Activated naive CD4-positive, alpha-beta T cell treated with anti-CD3 and anti-CD28 coated beads, Interleukin-2, amount 50 U/mL, for 72 hours (primary cell): ENCODE data around the gene COG8. TPM values are rescaled to one million over a fixed set of nuclear protein-coding genes. Genes with fewer than 3 reads are reported as not detected.

ENCODE experiments used
- ATAC-seq, 2 donors: fragments of 150-1000 bp; cut with Tn5 transposase; 2 replicates each; pipeline ENCODE4 v1.10.0; 2021; ENCODE audit warnings: mild to moderate bottlenecking in 2 of 2, moderate library complexity in 2 of 2
- DNase-seq, 2 donors: peaks; one replicate each; pipeline ENCODE4 v3.0.0; 2021 to 2022; ENCODE audit warnings: low spot score in 2 of 2
- H3K27ac Mint-ChIP-seq, 2 donors: one replicate each; pipeline ENCODE4 v1.8.0; 2022; ENCODE audit warnings: mild to moderate bottlenecking in 2 of 2, mixed read lengths in 2 of 2
- H3K36me3 Mint-ChIP-seq, 2 donors: one replicate each; pipeline ENCODE4 v1.8.0; 2022; ENCODE audit warnings: mixed read lengths in 2 of 2
- H3K9me3 Mint-ChIP-seq, 2 donors: one replicate each; pipeline ENCODE4 v1.8.0; 2022; ENCODE audit warnings: mixed read lengths in 2 of 2
- total RNA-seq, 2 donors: library from RNA; stranded (reverse); gene quantifications; one replicate each; pipeline ENCODE4 v1.2.3, GENCODE V29; 2022

The COG8 gene
- total RNA-seq, 2 donors from 2014 or later = 26.9 to 28.2 TPM

DNA sequence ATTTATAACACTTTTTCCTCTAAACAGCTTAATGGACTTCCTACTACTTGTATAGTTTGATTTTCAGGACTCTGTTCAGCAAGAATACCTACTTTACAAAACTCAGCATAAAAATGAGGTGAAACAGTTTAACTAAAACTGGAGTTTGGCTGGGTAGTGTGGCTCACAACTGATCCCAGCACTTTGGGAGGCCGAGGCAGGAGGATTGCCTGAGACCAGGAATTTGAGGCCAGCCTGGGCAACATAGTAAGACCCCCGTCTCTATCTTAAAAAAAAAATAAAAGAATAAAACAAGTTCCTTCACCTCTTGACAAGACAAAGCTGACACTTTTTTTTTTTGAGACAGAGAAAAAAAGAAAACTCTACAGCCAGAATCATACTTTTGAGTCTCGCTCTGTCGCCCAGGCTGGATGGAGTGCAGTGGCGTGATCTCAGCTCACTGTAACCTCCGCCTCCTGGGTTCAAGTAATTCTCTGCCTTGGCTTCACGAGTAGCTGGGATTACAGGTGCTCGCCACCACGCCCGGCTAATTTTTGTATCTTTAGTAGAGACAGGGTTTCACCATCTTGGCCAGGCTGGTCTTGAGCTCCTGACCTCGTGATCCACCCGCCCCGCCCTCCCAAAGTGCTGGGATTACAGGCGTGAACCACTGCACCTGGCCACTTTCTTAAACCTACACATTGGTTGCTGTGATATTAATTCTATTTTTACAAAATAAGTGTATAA lies 11.6 kb downstream of the COG8 start:
- ATAC-seq (no peak), DNase-seq (no peak)
- no peaks in the 10 kb centered on the region for H3K9me3 Mint-ChIP-seq
- H3K36me3 Mint-ChIP-seq = peaks cover 23 to 27% of the 10 kb centered on the region in 2 donors
- peak overlapping the region in 1 of 2 donors; percentile 54 for H3K27ac Mint-ChIP-seq

DNA sequence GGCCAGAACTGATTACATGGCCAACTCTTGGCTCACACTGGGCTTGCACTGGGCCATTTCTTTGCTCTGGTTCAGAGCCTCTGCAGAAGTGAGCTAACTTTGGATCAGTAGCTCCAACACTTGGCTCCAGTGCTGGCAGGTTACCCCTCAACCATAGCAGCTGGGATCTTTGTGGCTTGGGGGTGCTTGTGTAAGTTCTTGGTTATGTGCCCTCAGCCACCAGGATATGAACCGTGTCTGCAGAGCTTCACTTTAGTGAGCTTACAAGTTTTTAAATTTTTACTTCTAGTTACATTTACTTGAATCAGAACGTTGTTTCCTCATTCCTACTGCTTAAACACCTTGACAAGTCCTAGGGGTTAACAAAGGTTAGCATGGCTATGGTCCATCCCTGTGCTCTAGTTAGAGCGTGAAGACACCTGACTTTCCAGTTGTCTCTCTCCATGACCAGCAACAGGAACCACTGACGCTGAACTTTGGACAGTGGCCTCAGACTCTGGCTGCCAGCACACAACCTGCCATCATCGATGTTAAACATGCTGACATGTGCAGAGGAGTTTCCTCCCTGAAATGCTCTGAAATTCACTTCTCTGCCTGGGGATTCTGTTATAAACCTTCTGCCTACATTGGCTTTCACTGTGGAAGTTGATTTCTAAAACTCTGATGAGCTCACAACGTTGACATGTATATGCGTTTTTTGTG lies 13.0 kb downstream of the COG8 start:
- ATAC-seq (no peak), DNase-seq (no peak)
- H3K27ac Mint-ChIP-seq = peak overlapping the region; percentile 54 to 77
- peaks cover 23 to 27% of the 10 kb centered on the region in 2 donors for H3K36me3 Mint-ChIP-seq
- no peaks in the 10 kb centered on the region for H3K9me3 Mint-ChIP-seq

DNA sequence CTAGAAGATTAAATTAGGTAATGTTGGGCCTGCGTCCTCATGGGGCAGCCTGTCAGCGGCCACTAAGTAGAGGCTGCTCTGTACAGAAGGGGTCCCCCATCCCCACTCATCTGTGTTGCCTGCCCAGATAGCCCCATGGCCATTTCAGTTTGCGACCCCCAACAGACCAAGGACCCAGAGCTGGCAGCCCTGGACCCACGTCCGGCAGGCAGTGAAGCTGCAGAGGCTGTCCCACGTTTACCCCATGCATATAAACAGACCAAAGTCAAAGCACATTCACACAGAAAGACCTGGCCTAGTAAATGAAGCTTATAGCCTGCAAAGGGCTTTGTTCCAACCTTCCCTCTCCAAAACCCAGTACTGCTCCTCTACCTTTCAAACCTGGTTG lies 13.6 kb downstream of the COG8 start:
- Mint-ChIP-seq H3K36me3 (peaks cover 23 to 27% of the 10 kb centered on the region in 2 donors), H3K27ac (peak overlapping the region in 1 of 2 donors; percentile 72), H3K9me3 (no peaks in the 10 kb centered on the region)
- DNase-seq = no peak
- no peak for ATAC-seq

DNA sequence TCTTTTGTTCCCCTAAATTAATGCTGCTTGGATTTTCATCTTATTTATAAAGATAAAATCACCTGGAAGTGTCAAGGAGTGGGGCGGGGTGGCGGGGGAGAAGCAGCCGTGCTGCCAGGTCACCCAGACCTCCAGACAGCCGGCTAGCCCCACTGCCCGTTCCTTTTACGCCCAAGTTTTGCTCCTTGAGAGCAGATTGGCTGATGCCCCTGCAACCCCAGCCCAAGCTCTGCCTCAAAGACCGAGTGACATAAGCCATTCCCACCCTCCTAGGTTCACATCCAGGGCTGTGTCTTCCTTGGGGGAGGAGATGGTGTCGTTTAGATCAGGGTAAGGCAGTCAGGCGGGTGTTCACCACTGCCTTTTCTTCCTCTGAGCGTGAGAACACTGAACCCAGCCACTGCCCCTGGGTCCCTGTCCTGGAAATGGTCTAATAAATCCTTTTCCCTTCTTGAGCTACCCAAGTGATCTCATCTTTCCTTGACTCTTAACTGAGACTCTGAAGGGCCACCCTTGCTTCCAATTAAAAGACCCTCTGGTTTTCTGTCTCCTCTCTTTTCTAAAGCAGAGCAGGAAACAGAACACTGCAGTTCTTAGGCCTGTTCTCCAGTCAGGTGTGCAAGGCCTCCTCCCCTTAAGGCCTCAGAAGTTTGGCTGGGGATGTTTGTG lies 14.6 kb downstream of the COG8 start:
- H3K36me3 Mint-ChIP-seq = peaks cover 22 to 27% of the 10 kb centered on the region in 2 donors
- DNase-seq (peak in 1 of 2 donors; percentile 39), ATAC-seq (no peak)

DNA sequence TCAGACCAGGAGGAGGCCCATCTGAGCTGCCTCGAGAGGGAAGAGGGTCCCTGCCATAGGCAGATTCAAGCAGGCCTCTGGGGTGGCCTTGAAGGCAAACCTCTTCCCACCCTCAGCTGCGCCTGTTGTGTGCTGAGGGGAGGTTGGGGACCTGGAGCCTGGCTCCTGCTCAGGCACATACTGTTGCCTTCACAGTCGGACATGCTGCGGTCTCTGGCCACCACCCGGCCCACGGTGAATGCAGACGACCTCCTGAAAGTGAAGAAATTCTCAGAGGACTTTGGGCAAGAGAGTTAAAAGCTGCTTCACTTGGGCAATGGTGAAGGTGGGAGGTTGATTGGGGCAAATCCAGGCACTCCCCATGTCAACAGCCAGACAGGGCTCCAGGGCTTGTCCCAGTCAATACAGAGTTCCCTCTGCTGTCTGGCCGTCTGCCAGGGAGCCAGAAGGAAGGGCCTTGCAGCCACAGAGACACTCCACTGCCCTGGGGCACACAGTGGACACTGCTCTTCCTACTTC lies 15.3 kb downstream of the COG8 start:
- Mint-ChIP-seq H3K9me3 (no peaks in the 10 kb centered on the region), H3K36me3 (peaks cover 21 to 32% of the 10 kb centered on the region in 2 donors), H3K27ac (peak overlapping the region in 1 of 2 donors; percentile 86)
- ATAC-seq (no peak), DNase-seq (peak in 1 of 2 donors; percentile 52)

More for the DNA sequence above, 14.6 kb downstream of the COG8 start:
- Mint-ChIP-seq H3K27ac (peak overlapping the region in 1 of 2 donors; percentile 86), H3K9me3 (no peaks in the 10 kb centered on the region)

DNA sequence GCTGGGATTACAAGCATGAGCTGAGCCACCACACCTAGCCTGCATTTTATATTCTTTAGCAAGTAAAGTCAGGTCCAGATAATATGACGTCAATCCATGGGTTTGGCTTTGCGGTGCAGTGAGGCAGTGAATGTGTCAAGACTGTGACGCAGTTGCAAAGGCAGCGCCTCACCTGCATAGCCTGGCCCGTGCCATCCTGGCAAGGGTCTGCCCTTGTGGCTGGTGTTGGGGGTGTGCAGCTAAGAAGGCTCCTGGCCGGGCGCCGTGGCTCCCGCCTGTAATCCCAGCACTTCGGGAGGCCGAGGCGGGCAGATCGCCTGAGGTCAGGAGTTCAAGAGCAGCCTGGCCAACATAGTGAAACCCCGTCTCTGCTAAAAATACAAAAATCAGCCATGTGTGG lies 15.9 kb downstream of the COG8 start:
- peaks cover 14 to 26% of the 10 kb centered on the region in 2 donors for H3K36me3 Mint-ChIP-seq
- ATAC-seq (no peak), DNase-seq (peak in 1 of 2 donors; percentile 49)
- H3K9me3 Mint-ChIP-seq = no peaks in the 10 kb centered on the region
- H3K27ac Mint-ChIP-seq = peak overlapping the region; percentile 22 to 55

DNA sequence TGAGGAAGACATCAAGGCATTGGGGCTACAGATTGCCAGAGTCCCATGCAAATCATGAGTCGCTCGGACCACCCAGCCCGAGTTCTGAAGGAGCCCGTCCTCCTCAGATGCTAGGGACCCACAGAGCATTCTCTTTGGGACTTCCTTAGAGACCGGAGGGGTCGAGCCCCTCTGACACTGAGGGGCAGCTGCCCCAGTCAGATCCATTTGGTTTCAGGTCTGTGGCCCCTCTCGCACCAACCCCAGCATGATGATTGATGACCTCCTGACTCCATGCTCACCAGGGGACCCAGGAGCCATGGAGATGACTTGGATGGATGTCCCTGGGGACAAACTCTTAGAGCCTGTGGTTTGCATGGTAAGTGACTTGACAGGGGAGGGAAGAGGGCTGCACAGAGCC lies 17.0 kb downstream of the COG8 start:
- Mint-ChIP-seq H3K36me3 (peaks cover 12 to 23% of the 10 kb centered on the region in 2 donors), H3K27ac (peak overlapping the region in 1 of 2 donors; percentile 90), H3K9me3 (no peaks in the 10 kb centered on the region)
- DNase-seq = peak in 1 of 2 donors; percentile 41
- no peak for ATAC-seq

DNA sequence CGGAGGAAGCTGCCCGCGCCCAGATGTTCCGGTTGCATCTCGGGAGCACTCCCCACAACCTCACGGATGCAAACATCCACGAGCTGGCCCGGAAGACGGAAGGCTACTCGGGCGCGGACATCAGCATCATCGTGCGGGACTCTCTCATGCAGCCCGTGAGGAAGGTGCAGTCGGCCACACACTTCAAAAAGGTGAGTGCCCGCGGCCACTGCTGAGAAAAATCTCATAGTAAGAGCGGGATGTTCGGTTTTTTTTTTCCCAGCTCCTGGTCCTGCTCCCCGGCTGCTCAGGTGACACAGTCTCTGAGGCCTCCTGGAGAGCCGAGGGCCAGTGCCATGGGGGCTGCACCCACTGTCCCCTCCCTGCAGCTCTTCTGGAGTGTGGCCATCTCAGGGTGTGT lies 18.3 kb downstream of the COG8 start:
- peak overlapping the region; percentile 0 to 70 for H3K27ac Mint-ChIP-seq
- ATAC-seq (no peak), DNase-seq (peak in 1 of 2 donors; percentile 43)
- no peaks in the 10 kb centered on the region for H3K9me3 Mint-ChIP-seq
- peaks cover 6 to 12% of the 10 kb centered on the region in 2 donors for H3K36me3 Mint-ChIP-seq

DNA sequence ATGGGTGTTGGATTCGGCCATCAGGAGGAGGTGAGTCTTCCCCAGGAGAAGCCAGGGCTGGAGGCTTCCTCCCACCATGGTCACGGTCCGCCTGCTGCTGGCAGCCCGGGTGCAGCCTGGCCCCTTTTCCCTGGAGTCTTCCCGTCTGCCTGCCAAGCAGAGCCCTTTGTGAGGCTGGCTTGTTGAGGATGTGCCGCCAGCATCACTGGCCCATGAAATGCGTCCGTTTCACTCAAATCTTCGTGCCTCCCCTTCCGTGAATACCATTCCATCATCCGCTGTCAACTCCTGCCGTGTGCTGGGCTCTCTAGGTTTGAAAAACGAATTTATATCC lies 18.7 kb downstream of the COG8 start:
- Mint-ChIP-seq H3K36me3 (peaks cover 6 to 8% of the 10 kb centered on the region in 2 donors), H3K27ac (peak overlapping the region; percentile 0 to 79), H3K9me3 (no peaks in the 10 kb centered on the region)
- DNase-seq (peak in 1 of 2 donors; percentile 39), ATAC-seq (no peak)

DNA sequence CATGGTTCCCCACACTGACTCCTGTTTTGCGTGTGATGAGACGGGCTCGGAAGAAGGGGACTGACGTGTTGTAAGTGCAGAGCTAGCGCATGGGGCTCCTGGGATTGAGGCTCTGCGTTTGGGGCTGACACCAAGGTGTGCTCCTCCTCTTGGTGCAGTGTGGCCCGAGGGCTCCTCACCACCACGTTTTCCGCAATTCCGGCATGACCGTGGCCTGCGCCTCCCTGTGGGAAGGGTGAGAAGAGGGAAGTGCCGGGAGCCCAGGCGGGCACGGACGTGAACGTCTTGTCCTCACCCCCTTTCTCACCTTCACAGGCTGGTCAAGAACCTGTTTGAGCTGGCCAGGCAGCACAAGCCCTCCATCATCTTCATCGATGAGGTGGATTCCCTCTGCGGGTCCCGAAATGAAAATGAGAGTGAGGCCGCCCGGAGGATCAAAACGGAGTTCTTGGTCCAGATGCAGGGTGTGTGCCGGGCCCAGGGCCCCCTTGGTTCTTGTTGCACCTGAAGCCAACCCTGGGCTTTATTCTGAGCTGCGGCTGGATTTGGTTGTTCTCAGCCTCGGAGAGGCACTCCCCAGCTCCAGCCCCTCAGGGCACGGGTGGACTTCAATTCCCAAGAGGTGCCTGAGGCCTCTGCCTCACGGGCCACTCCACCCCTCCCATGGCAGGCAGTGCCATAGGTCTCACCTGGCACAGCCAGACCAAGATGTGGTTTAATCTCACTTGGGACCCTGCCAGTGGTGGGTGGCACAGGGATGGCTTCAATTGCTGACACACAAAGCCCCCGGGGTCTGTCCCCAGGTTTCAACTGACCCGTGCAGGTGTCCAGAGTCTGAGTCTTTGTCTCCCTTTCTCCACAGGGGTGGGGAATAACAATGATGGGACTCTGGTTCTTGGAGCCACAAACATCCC lies 19.3 kb downstream of the COG8 start:
- ATAC-seq = no peak
- H3K27ac Mint-ChIP-seq = peak overlapping the region; percentile 59 to 70
- H3K9me3 Mint-ChIP-seq = no peaks in the 10 kb centered on the region
- DNase-seq = peak in 1 of 2 donors; percentile 52
- peaks cover 6% of the 10 kb centered on the region in 2 donors for H3K36me3 Mint-ChIP-seq

DNA sequence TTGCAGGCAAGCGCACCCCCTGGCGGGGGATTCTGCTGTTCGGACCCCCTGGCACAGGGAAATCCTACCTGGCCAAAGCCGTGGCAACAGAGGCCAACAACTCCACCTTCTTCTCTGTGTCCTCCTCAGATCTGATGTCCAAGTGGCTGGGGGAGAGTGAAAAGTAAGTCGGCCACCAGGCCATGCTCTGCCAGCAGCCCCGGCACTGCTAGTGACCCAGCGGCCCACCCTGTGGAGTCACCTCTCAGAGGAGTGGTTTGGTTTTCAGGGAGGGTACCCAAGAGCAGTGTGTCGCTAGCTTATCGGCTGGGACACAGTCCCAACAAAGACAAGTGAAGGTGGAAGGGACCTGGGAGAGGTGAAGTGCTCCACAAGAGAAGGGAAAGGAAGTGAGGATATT lies 20.0 kb downstream of the COG8 start:
- H3K27ac Mint-ChIP-seq = peak overlapping the region; percentile 59 to 70
- no peaks in the 10 kb centered on the region for H3K9me3 Mint-ChIP-seq
- peaks cover 6% of the 10 kb centered on the region in 2 donors for H3K36me3 Mint-ChIP-seq
- ATAC-seq (peak in 1 of 2 donors; percentile 7), DNase-seq (peak in 1 of 2 donors; percentile 48)

DNA sequence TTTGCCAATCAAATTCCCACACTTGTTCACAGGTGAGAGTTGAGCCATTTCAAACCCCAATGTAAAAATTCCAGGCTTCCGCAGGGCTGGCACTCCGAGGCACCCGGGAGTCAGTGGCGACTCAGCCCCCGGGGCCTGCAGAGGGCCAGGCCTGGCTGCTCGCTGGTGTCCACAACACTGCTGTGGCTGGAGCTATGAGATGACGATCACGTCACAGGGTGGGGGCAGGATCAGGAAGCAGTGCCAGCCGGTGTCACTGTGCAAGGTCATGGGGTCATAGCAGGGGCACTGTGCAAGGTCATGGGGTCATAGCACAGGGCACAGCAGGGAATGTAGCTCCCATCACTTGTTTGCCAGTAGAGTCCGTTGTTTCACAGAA lies 20.5 kb downstream of the COG8 start:
- DNase-seq = peak in 1 of 2 donors; percentile 42
- Mint-ChIP-seq H3K36me3 (peaks cover 6% of the 10 kb centered on the region in 2 donors), H3K27ac (peak overlapping the region in 1 of 2 donors; percentile 59), H3K9me3 (no peaks in the 10 kb centered on the region)
- ATAC-seq = peak in 1 of 2 donors; percentile 7

DNA sequence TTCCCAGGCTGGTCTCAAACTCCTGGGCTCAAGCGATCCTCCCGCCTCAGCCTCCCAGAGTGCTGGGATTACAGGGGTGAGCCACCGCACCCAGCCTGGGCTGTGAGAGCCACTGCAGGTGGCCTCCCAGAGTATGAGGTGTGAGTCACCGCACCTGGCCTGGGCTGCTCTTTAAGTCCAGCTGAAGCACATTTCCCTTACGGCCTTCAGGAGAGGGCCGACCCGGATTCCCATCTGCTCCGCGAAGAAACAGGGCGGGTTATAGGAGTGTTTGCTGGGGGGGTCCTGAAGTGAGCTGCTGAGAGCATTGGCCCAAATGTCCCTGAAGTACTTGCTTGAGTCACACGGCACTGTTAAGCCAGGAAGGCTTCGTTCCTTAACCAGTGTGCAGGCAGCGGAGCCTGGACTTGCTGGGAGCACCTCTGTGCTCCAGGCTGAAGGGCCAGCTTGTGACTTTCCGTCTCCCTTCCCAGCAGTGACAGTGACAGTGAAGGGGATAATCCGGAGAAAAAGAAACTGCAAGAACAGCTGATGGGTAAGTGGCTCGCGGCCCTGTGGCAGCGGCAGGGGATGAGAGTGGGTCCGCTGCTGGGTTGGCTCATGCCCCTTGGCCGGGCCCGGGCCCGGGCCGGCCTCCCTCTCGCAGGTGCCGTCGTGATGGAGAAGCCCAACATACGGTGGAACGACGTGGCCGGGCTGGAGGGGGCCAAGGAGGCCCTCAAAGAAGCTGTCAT lies 21.0 kb downstream of the COG8 start:
- Mint-ChIP-seq H3K36me3 (peaks cover 6% of the 10 kb centered on the region in 2 donors), H3K9me3 (no peaks in the 10 kb centered on the region), H3K27ac (peak overlapping the region in 1 of 2 donors; percentile 59)
- peak in 1 of 2 donors; percentile 53 for DNase-seq
- ATAC-seq = no peak

DNA sequence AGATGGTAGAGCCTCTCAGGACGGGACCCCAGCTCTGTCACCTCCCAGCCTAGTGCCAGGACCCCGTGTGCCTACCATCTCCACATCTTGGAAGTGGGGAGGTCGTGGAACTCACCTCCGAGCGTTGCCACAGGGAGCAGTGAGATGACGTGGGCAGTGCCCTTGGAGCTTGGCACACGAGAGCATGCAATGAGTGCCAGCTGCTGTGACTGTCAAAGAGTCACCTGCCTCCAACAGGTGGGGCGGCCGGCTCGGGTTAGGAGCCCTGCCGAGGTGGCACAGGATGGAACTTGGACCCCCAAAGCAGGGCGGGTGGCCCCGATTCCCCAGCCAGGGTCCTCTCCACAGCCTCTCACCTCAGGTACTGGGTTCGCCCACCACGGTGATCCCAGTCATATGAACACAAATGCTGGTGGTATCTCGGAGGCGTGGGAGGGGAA lies 22.7 kb downstream of the COG8 start:
- Mint-ChIP-seq H3K9me3 (no peaks in the 10 kb centered on the region), H3K27ac (peak overlapping the region; percentile 50 to 78), H3K36me3 (peaks cover 12 to 13% of the 10 kb centered on the region in 2 donors)
- ATAC-seq (no peak), DNase-seq (peak in 1 of 2 donors; percentile 44)
